HG03045 (cell line): ENCODE results near the gene FOXJ1.

Experiments used
- ATAC-seq: cut with Tn5 transposase; IDR thresholded peaks from one replicate; pipeline ENCODE4 v1.9.1; 2021; ENCODE audit warnings: mild to moderate bottlenecking, moderate library complexity; ENCODE audit not compliant: unreplicated experiment

The FOXJ1 gene

DNA sequence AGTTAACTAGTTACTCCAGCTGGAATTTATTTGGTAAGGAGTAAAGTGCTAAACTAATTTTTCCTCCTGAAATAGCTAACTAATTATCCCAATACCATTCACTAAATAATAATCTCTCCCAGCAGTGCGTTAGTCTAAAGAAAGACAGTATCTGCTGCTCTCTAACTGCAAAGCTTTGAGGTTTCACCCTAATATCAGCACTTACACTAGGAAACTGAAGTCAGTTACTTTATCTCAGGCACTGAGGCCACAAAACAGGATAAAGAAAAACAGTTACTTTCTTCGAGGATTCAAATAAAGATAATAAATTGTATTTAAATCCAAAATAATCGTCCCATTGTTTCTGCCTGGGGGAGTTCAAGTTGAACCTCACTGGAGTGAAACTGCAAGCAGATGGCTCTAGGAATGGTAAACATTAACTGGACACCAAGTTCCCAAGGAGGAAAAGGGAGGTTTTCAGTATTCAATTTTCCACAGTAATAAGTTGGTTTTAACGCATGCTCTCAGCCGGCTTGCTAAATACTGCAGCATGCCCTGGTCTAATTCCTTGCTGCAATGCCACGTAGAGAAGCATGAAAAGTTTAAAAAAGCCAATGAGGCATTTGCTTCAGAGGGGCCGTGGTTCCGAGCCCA is 20.0 kb upstream of the FOXJ1 start:
- no peak for ATAC-seq

DNA sequence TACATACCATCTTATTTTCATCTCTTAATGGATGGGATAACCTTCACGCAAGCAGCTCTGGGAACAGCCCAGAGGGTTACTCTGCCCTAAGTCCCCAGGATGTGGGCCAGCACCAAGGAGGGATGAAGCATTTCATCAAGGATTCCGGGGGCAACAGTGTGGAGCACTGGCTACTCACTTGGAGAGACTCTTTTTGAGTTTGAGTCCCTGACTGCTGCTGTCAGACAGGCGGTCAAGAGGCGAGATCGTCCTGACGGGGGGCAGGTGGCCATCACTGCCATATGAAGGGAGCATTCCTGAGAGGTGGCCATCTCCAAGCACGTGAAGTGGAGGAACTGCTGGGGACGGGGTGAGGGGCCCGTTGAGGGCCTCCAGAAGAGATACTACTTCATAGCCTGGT is 18.1 kb upstream of the FOXJ1 start:
- no peak for ATAC-seq

DNA sequence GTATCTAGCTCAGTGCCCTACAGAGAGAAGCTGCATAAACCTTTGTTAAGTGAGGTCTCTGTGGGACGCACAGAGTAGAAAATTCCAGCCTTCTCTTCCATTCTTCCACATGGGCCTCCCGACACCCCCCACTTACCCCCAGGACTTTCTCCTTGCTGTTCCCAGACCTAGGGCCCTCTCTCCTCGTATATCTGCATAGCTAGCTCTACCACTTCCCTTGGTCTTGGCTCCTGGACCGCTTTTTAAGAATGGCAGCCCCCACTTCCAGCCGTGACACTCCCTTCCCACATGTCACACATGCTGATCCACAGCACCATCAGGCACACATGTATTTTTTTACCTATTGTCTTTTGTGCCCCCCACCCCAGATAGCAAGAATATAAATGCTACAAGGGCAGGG is 16.7 kb upstream of the FOXJ1 start:
- no peak for ATAC-seq

DNA sequence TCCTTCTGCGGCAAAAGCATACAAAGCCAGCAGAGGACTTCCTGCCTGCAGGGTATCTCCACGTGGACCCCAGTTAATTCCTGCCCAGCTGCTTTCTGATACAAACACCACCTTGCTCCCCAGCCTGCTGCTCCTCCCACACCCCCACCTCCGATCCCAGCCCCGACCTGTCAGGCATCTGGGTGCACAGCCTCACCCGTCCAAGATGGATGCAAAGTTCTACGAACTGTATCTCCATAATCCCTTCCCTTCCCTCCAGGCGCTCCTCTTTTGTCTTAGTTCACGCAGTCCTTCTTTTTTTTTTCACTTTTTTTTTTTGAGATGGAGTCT is 15.6 kb upstream of the FOXJ1 start:
- ATAC-seq, result no peak

DNA sequence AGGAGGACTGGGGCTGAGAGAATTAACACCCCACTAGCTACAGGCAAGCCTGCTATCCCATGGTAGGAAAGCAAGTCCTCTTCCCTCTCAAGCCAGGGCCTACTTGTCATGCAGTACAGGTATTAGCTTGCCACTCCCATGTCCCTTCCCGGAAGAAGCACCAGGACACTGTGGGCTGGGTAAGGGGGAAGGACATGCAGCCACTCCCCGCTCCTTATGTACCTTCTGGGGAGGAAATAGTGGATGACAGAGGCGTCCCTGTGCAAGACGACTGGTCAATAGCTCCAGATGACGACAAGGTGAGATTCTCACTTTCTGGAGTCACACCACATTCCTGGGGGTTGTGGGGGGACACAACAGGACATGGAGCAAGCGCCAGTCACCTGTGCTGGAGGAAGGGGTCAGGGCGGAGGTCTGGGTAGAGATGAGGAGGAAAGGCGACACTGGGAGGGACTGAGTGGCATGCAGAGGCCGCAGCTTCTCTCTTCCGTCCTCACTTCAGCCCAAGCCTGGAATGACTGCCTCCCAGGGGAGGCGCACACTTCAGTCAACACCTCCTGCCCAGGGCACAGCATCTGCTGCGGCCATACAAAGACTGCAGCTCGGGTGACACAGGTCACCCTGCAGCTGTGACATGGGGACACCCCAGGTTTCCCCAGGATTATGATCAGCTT is 15.1 kb upstream of the FOXJ1 start:
- ATAC-seq, result no peak

DNA sequence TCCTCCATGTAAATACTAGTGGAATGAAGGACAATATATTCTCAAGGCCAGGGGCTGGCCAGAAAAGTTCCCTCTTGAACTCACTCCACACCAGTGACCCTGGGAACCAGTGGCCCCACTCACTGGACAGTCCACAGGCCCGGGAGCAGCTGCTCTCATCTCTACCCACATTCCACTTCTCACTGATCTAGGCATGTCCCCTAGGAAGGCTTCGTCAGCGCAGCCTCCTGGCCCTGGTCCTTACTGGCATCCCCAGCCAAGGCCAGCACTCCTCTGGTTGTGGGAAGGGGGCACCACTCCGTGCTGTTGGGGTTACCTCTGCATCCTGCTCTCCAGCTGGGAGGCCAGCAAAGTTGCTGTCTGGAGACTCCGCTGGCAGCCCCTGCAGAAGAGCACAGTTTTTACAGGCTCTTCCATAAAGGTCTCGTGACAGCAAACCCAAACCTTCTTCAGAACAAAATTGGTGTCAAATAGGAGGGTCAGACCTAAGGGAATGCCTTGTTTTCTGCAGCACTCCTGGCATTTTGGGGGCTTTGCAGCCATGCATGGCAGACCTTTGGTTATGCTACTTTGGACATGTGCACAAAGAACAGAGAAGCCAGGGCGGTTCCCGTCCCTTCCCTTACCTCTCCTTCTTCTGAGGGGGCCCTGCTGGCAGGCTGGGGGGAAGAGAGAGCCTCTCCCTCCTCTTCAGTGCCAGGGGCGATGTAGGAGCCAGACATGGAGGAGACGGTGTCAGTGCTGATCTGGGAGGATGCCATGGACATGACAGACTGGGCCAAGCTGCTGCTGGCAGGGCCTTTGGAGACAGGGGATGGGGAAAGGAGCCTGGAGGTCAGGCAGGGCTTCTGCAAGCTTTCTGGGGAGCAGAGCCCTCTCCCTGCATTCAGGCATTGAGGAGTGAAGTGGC is 14.1 kb upstream of the FOXJ1 start:
- no peak for ATAC-seq

DNA sequence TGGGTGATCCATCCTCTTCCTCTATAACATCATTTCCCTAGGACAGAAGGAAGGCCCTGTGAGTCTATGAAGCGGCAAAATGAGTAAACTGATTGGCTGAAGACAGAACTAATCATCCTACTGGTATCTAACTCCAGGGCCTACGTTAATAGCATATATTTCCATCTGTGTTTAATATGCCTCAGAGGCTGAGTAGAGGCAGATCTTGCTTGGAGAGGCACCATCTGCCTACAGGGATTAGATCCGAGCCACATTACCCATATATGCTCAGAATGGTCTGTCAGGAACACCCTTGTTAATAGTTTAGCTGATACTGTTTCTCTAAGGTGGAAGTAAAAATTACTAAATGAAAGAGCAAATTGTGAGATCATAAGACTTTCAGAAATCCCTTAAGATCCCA is 13.2 kb upstream of the FOXJ1 start:
- no peak for ATAC-seq

DNA sequence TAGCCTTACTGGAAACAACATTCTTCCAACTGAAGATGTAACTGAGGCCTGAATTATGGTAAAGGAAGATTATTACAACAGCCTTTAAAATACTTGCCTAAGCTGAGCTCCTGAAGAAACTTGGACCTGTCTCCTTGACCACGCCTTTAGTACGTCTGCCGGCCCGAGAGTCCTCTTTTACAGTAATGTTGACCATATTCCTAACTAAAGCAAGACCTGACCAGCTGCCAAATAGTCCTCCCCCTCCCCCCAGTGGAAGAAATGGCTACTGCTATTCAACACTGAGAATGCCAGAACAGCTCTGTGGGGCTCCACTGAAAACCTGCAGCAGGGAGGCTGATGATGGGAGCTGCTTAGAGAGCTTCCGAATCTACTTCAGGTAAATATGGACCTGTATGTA is 12.6 kb upstream of the FOXJ1 start:
- ATAC-seq, result no peak

DNA sequence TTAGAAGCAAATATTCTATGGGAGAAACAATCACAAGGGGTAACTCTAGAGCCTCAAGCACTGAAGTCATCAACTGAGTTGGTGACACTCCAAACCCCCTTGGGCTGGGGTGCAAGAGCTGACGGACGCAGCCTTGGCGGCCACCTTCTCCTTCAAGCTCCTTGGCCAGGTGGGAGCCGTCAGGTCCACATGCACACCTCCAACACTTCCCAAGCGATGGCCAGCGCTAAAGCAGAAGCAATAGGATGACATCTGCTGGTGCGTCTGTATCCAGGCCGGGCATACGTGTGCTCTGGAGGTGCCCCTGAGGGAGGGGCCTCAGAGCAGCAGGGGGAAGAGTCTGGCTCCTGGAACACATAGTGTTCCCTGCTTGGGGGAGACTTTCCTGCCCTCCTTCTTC is 12.2 kb upstream of the FOXJ1 start:
- no peak for ATAC-seq

DNA sequence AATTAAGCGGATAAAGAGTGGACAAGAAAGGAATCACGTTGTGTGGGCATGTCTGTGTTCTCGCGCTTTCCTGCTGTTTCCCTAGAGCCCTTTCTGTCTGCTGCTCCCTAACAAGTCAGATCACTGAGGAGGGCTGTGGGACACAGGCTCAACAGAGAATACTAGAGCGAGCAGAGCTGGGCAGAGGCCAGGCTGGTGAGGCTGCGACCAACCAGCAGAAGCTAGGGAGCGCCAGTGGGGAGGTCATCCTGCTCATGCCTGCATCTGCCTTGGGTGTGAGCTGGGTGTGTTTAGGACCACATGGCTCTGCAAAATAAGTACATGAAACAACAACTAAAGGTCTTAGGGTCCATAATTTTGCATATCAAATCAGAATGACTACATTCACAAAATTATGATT is 11.5 kb upstream of the FOXJ1 start:
- no peak for ATAC-seq

DNA sequence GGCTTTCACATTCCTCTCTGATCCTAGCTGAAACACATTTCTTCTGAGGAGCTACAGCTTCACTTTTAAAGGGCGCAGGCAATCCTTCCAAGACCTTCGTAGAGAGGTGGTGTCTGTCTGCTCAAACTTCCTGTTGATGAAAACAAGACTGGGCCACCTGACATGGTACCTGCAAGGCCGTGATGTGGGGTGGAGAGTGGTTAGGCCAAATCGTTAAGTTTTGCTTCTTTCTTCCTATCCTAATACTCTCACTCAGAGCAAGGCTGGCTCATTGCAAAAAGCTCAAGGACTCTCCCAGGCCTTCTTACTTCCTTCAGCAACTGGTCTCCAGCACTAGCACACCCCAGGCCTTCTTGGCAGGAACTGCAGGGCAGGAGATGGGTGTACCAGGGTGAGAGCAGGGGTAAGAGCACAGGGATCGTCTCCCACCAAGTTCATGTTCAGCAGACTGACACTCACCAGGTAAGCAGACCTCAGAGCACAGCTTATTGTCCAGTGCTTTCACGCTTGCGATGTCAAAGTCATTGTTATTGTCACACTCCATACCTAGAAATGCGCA is 10.9 kb upstream of the FOXJ1 start:
- no peak for ATAC-seq

DNA sequence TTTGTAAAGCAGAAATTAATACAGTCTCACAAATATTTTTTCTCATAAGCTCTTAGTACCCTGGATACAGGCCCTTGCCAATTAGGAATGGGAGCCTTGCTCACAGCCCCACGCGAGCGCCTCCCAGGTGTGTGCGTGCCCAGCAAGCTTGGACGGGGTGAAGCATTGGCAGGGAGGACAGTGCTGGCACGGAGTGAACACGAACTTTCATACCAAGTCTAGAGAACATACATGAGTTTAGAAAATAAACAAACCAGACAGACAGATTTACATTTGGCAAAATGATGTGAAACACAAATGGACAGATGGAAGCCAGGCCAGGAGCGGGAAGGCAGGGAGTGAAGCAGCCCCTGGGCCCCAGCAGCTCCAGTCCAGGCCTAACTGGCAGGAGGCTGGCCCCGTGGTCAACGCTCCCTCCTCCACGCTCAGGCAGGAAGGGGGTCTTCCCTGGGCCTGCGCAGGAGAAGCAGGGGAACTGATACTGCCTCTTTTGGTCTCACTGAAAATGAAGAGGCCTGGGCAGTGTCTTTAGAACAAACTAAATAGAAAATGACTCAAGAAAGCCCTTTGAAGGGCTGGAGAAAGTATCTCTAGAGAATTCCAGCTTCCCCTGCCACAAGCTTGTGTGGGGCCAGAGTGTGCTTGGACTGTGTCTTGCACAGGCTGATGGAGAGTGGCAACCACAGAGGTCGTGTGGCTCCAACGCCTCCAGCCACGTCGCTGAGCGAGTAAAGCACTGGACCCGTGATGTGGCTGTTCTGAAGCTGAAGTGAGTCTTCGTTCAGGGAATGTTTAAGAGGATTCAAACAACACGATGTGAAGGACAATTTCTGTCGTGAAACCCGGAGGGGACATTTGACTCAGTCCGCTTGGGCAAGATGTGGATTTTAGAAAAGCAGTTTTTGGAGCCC is 9.9 kb upstream of the FOXJ1 start:
- ATAC-seq, result no peak

DNA sequence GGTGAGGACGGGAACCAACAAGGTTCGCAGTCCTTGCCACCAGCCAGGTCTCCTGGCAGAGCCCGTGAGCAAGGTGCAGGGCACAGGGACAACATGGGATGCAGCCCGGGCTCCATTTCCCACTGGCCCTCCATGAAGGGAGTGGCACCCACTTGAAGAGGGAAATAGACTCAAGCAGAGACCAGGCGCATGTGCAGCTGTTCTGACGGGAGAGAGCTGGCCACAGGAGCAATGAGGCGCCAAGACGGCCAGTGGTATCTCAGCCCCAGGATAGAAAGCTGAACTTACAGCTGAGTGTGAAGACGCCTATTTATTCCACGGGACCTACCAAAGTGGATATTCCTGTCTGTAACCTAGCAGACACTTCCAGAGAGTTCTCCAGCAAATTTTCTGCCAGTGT is 8.2 kb upstream of the FOXJ1 start:
- no peak for ATAC-seq

DNA sequence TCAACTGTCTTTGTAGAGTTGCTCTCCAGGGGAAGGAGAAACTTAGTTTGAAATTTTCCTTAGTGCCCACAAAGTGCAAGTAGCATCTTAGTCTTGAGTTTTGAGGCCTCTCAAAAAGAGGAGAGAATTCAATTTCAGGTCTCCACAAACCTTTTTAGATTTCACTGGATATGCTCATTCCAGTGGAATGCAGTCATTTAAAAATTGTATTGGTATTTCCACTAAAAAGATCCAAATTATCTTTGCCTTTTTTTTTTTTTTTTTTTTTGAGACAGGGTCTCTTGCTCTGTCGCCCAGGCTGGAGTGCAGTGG is 6.9 kb upstream of the FOXJ1 start:
- no peak for ATAC-seq

DNA sequence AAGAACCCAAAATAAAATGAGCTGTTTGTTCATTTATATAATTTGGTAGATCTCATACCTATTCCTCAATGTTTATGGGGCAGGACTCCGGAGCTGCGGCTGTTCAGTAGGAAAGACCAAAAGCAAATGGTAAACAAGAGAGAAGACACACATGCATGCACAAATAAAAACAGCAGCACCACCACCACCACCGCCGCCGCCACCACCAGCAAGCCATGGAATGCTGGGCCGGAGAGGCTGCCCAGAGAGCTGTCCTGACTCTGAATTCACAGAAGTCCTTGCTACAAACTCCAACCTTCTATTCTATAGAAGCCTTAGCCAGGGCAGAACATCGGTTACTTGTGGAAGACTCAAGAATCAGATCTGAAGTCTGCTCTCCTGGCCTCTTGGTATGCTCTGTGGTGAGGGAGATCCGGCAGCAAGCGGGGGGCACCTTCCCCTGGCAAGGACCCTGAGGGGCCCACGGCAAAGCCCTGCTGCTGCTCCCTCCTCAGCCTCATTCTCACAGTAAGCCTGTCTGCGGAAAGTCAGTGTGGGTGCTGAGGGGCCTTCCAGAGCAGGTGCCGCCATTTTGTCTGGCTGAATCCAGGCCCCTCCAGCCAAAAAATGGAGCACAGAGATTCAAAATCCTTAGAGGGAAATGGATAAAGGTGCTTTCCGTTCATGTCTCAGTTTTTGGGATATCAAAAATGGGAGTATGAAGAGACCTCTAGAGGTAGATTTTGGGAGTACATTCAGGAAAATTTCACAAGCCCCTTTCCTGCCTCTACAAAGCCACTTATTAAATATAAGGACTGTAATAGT is 6.4 kb upstream of the FOXJ1 start:
- no peak for ATAC-seq

DNA sequence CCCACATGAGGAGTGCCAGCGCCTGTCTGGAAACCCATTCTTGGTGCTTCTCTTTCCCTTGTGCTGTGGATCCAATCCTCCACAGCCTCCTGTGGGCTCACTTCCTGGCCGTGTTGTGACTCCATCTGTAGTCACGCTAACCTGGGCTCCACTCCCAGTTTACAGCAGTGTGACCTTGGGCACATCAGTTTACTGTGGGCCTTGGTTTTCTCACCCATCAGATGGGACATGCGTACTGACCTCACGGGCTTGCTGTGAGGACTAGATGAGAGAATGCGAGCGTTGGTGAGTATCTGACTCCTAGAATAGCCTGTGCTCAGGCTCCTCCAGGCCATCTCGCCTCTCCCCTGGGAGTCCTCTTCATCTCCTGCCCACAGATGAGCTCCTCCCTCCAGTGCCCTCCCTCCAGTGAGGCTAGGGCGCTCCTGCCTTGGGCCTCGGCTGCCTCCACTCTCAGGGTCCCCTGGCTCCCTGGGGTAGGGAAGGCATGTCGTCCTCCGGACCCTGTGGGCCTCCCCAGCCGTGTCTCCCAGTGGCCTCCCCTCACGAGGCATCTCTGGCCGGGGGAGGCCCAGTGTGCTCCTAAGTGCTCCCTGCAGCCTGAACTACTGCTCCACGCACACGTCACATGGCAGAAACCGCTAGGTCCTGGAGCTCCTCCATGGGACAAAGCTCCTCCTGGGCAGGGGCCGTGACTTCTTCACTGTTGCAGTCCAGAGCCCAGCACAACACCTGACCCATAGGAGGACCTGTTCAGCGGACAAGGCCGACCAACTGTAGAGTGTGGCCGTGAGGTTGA is 5.2 kb upstream of the FOXJ1 start:
- no peak for ATAC-seq

DNA sequence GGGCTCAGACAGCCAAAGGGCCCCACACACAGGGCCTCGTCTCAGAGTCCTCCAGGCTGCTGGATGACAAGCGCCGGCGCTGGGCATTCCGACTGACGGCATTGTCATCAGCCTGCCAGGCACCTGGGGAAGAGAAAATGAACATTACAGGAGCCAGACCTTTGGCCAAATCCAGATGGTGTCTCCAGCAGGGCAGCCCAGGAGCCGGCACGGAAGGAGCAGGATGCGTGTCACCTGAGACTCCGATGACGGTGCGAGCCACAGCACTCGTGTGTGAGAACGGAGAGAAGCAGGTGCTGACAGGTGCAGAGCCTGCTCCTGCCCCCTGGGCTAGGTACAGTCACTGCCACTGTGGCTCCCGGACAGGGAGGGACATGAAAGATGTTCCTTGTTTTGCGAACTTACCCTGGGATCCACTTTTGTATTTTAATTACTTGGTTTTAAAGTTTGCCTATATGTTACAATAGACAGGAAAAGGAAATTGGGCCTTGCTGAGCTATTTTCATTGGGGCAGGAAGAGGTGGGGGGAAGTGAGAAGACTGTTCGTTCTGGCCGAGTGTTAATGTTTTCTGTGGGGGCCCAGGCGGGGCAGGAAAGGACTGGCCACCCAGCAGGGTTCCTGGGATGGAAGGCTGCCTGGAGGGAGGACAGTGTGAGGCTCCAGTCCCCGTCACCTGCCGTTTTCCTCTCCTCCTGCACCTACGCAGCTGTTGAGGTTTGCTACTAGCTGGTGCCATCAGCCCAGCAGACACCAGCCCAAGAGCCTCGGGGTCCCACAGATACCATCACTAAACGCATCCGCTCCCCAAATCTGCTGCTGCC is 4.4 kb upstream of the FOXJ1 start:
- ATAC-seq, result no peak

DNA sequence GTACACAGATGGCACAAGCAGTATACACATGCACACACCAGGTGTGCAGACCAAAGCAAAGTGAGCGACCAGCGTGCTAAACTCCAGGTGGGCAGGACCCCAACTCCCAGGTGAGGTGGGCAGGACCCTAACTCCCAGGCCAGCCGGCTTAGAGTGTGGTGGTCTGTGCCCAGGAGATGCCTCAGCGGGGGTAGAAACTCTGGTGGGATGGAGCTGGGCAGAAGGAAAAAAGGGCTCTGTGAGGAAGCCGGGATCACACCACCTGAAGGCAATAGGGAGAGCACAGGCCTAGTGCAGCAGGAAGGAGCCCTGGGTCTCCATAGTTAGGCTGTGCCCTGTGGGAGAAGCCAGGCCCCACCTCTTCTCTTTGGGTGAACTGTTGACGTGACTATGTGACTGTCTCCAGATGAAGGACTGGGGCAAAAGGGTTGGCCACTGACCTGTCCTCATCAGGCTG is 1.6 kb upstream of the FOXJ1 start:
- no peak for ATAC-seq
